Ovary (tissue), 3 donors: Measurements from ENCODE around the gene OR51B4.

Source experiments
- POLR2A ChIP-seq: fragments of 450-650 bp; IDR thresholded peaks from one replicate; pipeline ENCODE4 v1.6.1; 2017; ENCODE audit warnings: antibody characterized with exemption, mild to moderate bottlenecking, moderate library complexity
- TF ChIP-seq, protein P1 (sequence below), 3 donors: fragments of 450-650 bp in 2 of 3; fragments of 200-600 bp in 1 of 3; IDR thresholded peaks; one replicate each; pipeline versions ENCODE4 v1.5.1 to v1.8.0; 2016 to 2022; ENCODE audit warnings: antibody characterized with exemption in 3 of 3, mild to moderate bottlenecking in 1 of 3
- donor health status: DM: no; HTN: no; CAD: no.

DNA sequence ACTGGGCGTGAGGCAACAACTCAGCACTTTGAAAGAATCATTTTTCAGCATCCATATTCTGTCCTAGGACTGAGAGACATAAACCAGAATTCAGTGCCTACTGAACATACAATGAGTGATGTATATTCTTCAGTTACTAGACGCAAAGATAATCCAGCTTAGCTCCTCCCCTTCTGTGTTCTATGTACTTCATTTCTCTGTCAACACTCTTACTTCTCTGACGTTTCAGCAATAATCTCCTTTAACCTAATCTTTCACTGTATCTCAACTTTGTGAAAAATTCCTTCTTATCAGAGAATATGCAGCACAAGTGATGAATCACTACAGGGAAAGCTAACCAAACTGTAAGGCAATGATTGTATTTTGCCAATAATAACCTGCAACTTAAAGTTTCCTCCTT is 44.1 kb upstream of the OR51B4 start:
- TF ChIP-seq, protein P1, sequence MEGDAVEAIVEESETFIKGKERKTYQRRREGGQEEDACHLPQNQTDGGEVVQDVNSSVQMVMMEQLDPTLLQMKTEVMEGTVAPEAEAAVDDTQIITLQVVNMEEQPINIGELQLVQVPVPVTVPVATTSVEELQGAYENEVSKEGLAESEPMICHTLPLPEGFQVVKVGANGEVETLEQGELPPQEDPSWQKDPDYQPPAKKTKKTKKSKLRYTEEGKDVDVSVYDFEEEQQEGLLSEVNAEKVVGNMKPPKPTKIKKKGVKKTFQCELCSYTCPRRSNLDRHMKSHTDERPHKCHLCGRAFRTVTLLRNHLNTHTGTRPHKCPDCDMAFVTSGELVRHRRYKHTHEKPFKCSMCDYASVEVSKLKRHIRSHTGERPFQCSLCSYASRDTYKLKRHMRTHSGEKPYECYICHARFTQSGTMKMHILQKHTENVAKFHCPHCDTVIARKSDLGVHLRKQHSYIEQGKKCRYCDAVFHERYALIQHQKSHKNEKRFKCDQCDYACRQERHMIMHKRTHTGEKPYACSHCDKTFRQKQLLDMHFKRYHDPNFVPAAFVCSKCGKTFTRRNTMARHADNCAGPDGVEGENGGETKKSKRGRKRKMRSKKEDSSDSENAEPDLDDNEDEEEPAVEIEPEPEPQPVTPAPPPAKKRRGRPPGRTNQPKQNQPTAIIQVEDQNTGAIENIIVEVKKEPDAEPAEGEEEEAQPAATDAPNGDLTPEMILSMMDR (IDR thresholded peaks at IDR 0.05), result no peak
- TF ChIP-seq POLR2A, result no peak
